Sigmoid colon (tissue), 7 donors: ENCODE measurements around the gene PDE6D. TPM values are rescaled to one million over a fixed set of nuclear protein-coding genes. Genes with fewer than 3 reads are reported as not detected.

Experiments
- DNase-seq: peaks from one replicate; pipeline ENCODE4 v3.0.0-alpha.2; 2019
- H3K27ac ChIP-seq, 4 donors: fragments of 200-600 bp; sonication (generic); one replicate each; pipeline ENCODE4 v1.5.1; 2016 to 2019; ENCODE audit warnings: mild to moderate bottlenecking in 1 of 4
- H3K27me3 ChIP-seq, 3 donors: fragments of 200-600 bp; sonication (generic); one replicate each; pipeline ENCODE4 v1.5.1; 2019; ENCODE audit warnings: mild to moderate bottlenecking in 1 of 3
- H3K36me3 ChIP-seq, 4 donors: fragments of 200-600 bp; sonication (generic); one replicate each; pipeline ENCODE4 v1.5.1; 2016 to 2019
- H3K4me1 ChIP-seq, 4 donors: fragments of 200-600 bp; sonication (generic); one replicate each; pipeline ENCODE4 v1.5.1; 2017 to 2019
- H3K4me3 ChIP-seq, 4 donors: fragments of 200-600 bp; sonication (generic); one replicate each; pipeline ENCODE4 v1.5.1; 2017 to 2019; ENCODE audit warnings: mild to moderate bottlenecking in 2 of 4, moderate library complexity in 1 of 4
- H3K9me3 ChIP-seq, 4 donors: fragments of 200-600 bp in 3 of 4; sonication (generic) in 3 of 4; one replicate each; pipeline versions ENCODE4 v1.5.1 to v1.6.1; 2013 to 2019
- CTCF ChIP-seq, 4 experiments: fragments of 450-650 bp in 3 of 4; fragments of 200-600 bp in 1 of 4; IDR thresholded peaks; one replicate each; pipeline ENCODE4 v1.5.1; 2016 to 2019; ENCODE audit warnings: antibody characterized with exemption in 4 of 4, mild to moderate bottlenecking in 3 of 4, moderate library complexity in 2 of 4
- EP300 ChIP-seq, 4 donors: sonication (generic); formaldehyde crosslinking; IDR thresholded peaks; one replicate each; pipeline ENCODE4 v1.6.1; 2017; ENCODE audit warnings: antibody characterized with exemption in 4 of 4
- POLR2A ChIP-seq, 2 donors: fragments of 450-650 bp; IDR thresholded peaks; one replicate each; pipeline ENCODE4 v1.6.1; 2016; ENCODE audit warnings: antibody characterized with exemption in 2 of 2, mild to moderate bottlenecking in 2 of 2, moderate library complexity in 2 of 2
- POLR2AphosphoS5 ChIP-seq, 4 donors: sonication (generic); formaldehyde crosslinking; IDR thresholded peaks; one replicate each; pipeline ENCODE4 v1.6.1; 2017; ENCODE audit warnings: antibody characterized with exemption in 4 of 4
- WGBS, 2 donors: extraction: QIAGEN DNeasy Blood & Tissue Kit; methylation state at CpG; one replicate each; pipeline ENCODE4 v1.1.7; 2013; 5-methylcytosine and 5-hydroxymethylcytosine counted together
- intact Hi-C: fragments of 100-400 bp; cut with DNase I; formaldehyde crosslinking; loops from one replicate; pipeline ENCODE4 v1.15.1; 2023
- polyA plus RNA-seq, 3 donors: library from polyadenylated mRNA; stranded (reverse); fragments of 200-250 nt; gene quantifications; one replicate each; pipeline ENCODE4 v1.2.3, GENCODE V29; 2013
- total RNA-seq, 4 donors: library from RNA; depleted of rRNA; stranded (reverse); fragments of >200 nt; gene quantifications; one replicate each; pipeline ENCODE4 v1.1.0, GENCODE V29; 2016
- donor health status: healthy with polysubstance abuse.
- donor health status: Bipolar disorder and iron deficiency.
- donor health status: healthy.

PDE6D gene
- total and polyA plus RNA-seq, 7 donors, result 19.9 to 44.9 (median 24.6) TPM

- no peak for TF ChIP-seq POLR2AphosphoS5 (IDR thresholded peaks at IDR 0.05)
- no peak for TF ChIP-seq CTCF (IDR thresholded peaks at IDR 0.05)
- no peak for TF ChIP-seq POLR2A (IDR thresholded peaks at IDR 0.05)
- TF ChIP-seq EP300 (IDR thresholded peaks at IDR 0.05), result no peak
- no peak overlapping the region for H3K27ac ChIP-seq
- no peak overlapping the region for H3K4me3 ChIP-seq
- no peaks in the 10 kb centered on the region for H3K27me3 ChIP-seq
- H3K36me3 ChIP-seq, result no peaks in the 10 kb centered on the region
- H3K9me3 ChIP-seq, result no peaks in the 10 kb centered on the region
- no peak for DNase-seq
- intact Hi-C loops, result loop anchor here (10.0 kb wide), 1 partner anchor 98 kb away; the partner anchor contains the start of genes COPS7B and PDE6D
- peaks cover 0 to 15% (median 10%) of the 10 kb centered on the region in 4 donors for H3K4me1 ChIP-seq
- 90 to 91% methylated on average over 11 of the region's 11 CpGs for WGBS, 2 donors
Observed at GRCh38 chr2:231686192-231687100, 94.6 kb downstream of the PDE6D start.

GRCh38 chr2:231685349-231686191 lies 95.5 kb downstream of the PDE6D start:
- no peak overlapping the region for H3K27ac ChIP-seq
- DNase-seq, result no peak
- no peaks in the 10 kb centered on the region for H3K36me3 ChIP-seq
- intact Hi-C loops, result loop anchor here (10.0 kb wide), 1 partner anchor 99 kb away; the partner anchor contains the start of genes COPS7B and PDE6D
- TF ChIP-seq CTCF (IDR thresholded peaks at IDR 0.05), result no peak
- no peak for TF ChIP-seq POLR2A (IDR thresholded peaks at IDR 0.05)
- TF ChIP-seq POLR2AphosphoS5 (IDR thresholded peaks at IDR 0.05), result no peak
- TF ChIP-seq EP300 (IDR thresholded peaks at IDR 0.05), result no peak
- WGBS, 2 donors, result 83 to 89% methylated on average over 20 of the region's 20 CpGs
- H3K4me3 ChIP-seq, result no peak overlapping the region
- H3K27me3 ChIP-seq, result no peaks in the 10 kb centered on the region
- no peaks in the 10 kb centered on the region for H3K9me3 ChIP-seq
- H3K4me1 ChIP-seq, result peaks cover 0 to 20% (median 14%) of the 10 kb centered on the region in 4 donors

DNA sequence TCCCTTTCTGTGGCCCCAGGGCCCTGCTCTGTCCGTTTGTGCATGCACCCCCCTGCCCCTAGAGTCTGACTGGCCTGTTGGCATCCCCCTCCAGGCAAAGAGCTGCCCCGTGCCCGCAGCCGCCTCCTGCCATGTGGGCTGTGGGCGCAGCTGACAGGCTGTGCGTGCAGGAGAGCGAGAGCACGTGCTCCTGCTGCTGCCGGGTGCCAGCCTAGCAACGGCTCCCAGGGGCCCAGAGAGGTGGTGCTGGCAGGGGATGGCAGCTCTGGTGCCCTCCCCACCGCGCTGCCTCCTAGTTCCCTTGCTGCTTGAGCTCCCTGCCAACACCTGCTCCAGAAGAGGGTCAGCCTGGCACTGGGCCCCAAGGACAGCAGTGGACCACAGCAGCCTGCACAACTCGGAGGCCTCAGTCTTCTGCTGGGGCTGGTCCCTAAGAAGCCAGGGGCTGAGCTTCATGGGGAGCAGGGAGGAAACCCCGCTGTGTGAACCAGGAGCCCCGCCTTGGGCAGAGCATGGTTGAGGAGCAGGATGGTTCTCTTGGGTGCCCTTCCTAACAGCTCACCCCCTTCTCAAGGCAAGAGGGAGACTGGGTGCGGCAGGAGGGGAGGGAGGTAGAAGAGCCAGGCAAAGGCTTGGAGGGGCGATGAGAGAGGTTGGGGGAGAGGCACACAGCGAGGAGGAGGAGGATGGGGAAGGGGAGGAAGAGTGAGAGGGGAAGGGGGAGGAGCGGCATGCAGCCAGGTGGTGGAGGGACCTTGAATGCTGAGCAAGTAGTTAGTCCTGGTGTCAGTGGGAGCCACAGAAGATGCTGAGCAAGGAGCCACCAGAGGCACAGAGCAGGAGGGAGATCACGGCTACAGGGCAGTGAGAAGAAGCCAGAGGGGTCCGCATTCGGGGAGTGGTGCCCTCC lies 96.5 kb downstream of the PDE6D start:
- H3K4me3 ChIP-seq, result no peak overlapping the region
- WGBS, 2 donors, result 75 to 85% methylated on average over 22 of the region's 22 CpGs
- peak; percentile 52 for DNase-seq
- intact Hi-C loops, result loop anchor here (10.0 kb wide), 1 partner anchor 100 kb away; the partner anchor contains the start of genes COPS7B and PDE6D
- no peaks in the 10 kb centered on the region for H3K36me3 ChIP-seq
- H3K27ac ChIP-seq, result no peak overlapping the region
- TF ChIP-seq EP300 (IDR thresholded peaks at IDR 0.05) (no peak), CTCF (IDR thresholded peaks at IDR 0.05) (no peak), POLR2A (IDR thresholded peaks at IDR 0.05) (no peak), POLR2AphosphoS5 (IDR thresholded peaks at IDR 0.05) (no peak)
- H3K27me3 ChIP-seq, result no peaks in the 10 kb centered on the region
- no peaks in the 10 kb centered on the region for H3K9me3 ChIP-seq
- peaks cover 0 to 25% (median 15%) of the 10 kb centered on the region in 4 donors for H3K4me1 ChIP-seq
